Measurements from ENCODE around the gene KDM1B.

GRCh38 chr6:18244251-18244650, 89.0 kb downstream of the KDM1B start:
- TF ChIP-seq EP300 (IDR thresholded peaks at IDR 0.05; ENCODE audit: borderline replicate concordance) = no peak
- no peak for TF ChIP-seq MAX (IDR thresholded peaks at IDR 0.05)
- TF ChIP-seq TAF1 (IDR thresholded peaks at IDR 0.05; ENCODE audit: low read depth) = no peak
